Measurements from ENCODE around the gene MATR3. TPM values are rescaled to one million over a fixed set of nuclear protein-coding genes. Genes with fewer than 3 reads are reported as not detected.

The MATR3 gene
- polyA plus RNA-seq, 1 donor from 2014 or later: 1,016 TPM

GRCh38 chr5:139360384-139360783, 66.8 kb downstream of the MATR3 start:
- Histone ChIP-seq H3F3A (ENCODE audit: insufficient read depth, low read length, poor library complexity, severe bottlenecking) (no peaks in the 10 kb centered on the region), H3K27ac (ENCODE audit: low read length) (no peak overlapping the region), H3K36me3 (ENCODE audit: insufficient read depth, low read length) (peaks cover 11% of the 10 kb centered on the region), H3K4me2 (ENCODE audit: low read length) (no peak overlapping the region), H3K79me2 (replicated peaks; ENCODE audit: insufficient read depth, low read length) (peaks cover 59% of the 10 kb centered on the region), H3K4me3 (ENCODE audit: low read length) (no peak overlapping the region), H3K27me3 (ENCODE audit: insufficient read depth, low read depth, low read length) (no peaks in the 10 kb centered on the region), H3K9me3 (ENCODE audit: low read length) (no peaks in the 10 kb centered on the region), H3K9ac (ENCODE audit: low read length) (no peak overlapping the region), H2AFZ (ENCODE audit: low read depth, low read length) (no peak overlapping the region), H3K9me2 (ENCODE audit: insufficient read depth, low read length) (no peaks in the 10 kb centered on the region), H4K20me1 (ENCODE audit: insufficient read depth) (no peaks in the 10 kb centered on the region)
- TF ChIP-seq REST (IDR thresholded peaks at IDR 0.05; ENCODE audit: borderline replicate concordance) (no peak), CTCF (IDR thresholded peaks at IDR 0.05; ENCODE audit: poor library complexity, severe bottlenecking) (no peak), RAD21 (conservative IDR thresholded peaks at IDR 0.05) (no peak), POLR2AphosphoS5 (IDR thresholded peaks at IDR 0.05) (no peak), MXI1 (conservative IDR thresholded peaks at IDR 0.05; ENCODE audit: poor library complexity, severe bottlenecking) (no peak), TAF1 (IDR thresholded peaks at IDR 0.05; ENCODE audit: low read depth) (no peak), SMC3 (conservative IDR thresholded peaks at IDR 0.05; ENCODE audit: poor library complexity) (no peak), EP300 (conservative IDR thresholded peaks at IDR 0.05; ENCODE audit: poor library complexity, severe bottlenecking) (no peak), EZH2 (IDR thresholded peaks at IDR 0.05; ENCODE audit: borderline replicate concordance, insufficient read depth, low read length, poor library complexity, severe bottlenecking) (no peak)

- H3K27me3 ChIP-seq (ENCODE audit: insufficient read depth, low read depth, low read length): no peaks in the 10 kb centered on the region
- no peaks in the 10 kb centered on the region for H3K9me2 ChIP-seq (ENCODE audit: insufficient read depth, low read length)
- no peaks in the 10 kb centered on the region for H3K9me3 ChIP-seq (ENCODE audit: low read length)
- no peak overlapping the region for H2AFZ ChIP-seq (ENCODE audit: low read depth, low read length)
- H3K27ac ChIP-seq (ENCODE audit: low read length): no peak overlapping the region
- H3K79me2 ChIP-seq (replicated peaks; ENCODE audit: insufficient read depth, low read length): peaks cover 44% of the 10 kb centered on the region
- TF ChIP-seq SMC3 (conservative IDR thresholded peaks at IDR 0.05; ENCODE audit: poor library complexity): no peak
- no peak for TF ChIP-seq RAD21 (conservative IDR thresholded peaks at IDR 0.05)
- TF ChIP-seq TAF1 (IDR thresholded peaks at IDR 0.05; ENCODE audit: low read depth): no peak
- no peak for TF ChIP-seq POLR2AphosphoS5 (IDR thresholded peaks at IDR 0.05)
- TF ChIP-seq EZH2 (IDR thresholded peaks at IDR 0.05; ENCODE audit: borderline replicate concordance, insufficient read depth, low read length, poor library complexity, severe bottlenecking): no peak
- no peak for TF ChIP-seq REST (IDR thresholded peaks at IDR 0.05; ENCODE audit: borderline replicate concordance)
- no peak for TF ChIP-seq MXI1 (conservative IDR thresholded peaks at IDR 0.05; ENCODE audit: poor library complexity, severe bottlenecking)
- TF ChIP-seq EP300 (conservative IDR thresholded peaks at IDR 0.05; ENCODE audit: poor library complexity, severe bottlenecking): no peak
- H3K4me2 ChIP-seq (ENCODE audit: low read length): no peak overlapping the region
- no peaks in the 10 kb centered on the region for H4K20me1 ChIP-seq (ENCODE audit: insufficient read depth)
- H3K4me3 ChIP-seq (ENCODE audit: low read length): no peak overlapping the region
- H3F3A ChIP-seq (ENCODE audit: insufficient read depth, low read length, poor library complexity, severe bottlenecking): no peaks in the 10 kb centered on the region
- H3K9ac ChIP-seq (ENCODE audit: low read length): no peak overlapping the region
- peaks cover 12% of the 10 kb centered on the region for H3K36me3 ChIP-seq (ENCODE audit: insufficient read depth, low read length)
Observed at GRCh38 chr5:139361835-139362429, 68.4 kb downstream of the MATR3 start.
